ENCODE results near the gene CTNND2.

Gene CTNND2

GRCh38 chr5:11390291-11390767, 513.9 kb downstream of the CTNND2 start:
- no peak for TF ChIP-seq ZNF274 (IDR thresholded peaks at IDR 0.05; ENCODE audit: low read depth, low read length)
- no peak for TF ChIP-seq SUZ12 (IDR thresholded peaks at IDR 0.05; ENCODE audit: extremely low read depth, insufficient read depth, insufficient read length)
- no peak for TF ChIP-seq YY1 (IDR thresholded peaks at IDR 0.05; ENCODE audit: insufficient read depth, insufficient read length)
- Histone ChIP-seq H3K9me3 (ENCODE audit: insufficient read depth, low read length) (no peaks in the 10 kb centered on the region), H3K9ac (ENCODE audit: insufficient read length, low read depth) (no peak overlapping the region), H3K4me1 (ENCODE audit: insufficient read depth, insufficient read length) (no peaks in the 10 kb centered on the region), H3K27me3 (ENCODE audit: insufficient read depth, insufficient read length) (peaks cover 93% of the 10 kb centered on the region), H3K4me3 (ENCODE audit: insufficient read length, low read depth) (no peak overlapping the region), H3K36me3 (ENCODE audit: insufficient read depth, insufficient read length, low read length) (no peaks in the 10 kb centered on the region)
- DNase-seq (ENCODE audit: low read depth, low spot score): no peak

DNA sequence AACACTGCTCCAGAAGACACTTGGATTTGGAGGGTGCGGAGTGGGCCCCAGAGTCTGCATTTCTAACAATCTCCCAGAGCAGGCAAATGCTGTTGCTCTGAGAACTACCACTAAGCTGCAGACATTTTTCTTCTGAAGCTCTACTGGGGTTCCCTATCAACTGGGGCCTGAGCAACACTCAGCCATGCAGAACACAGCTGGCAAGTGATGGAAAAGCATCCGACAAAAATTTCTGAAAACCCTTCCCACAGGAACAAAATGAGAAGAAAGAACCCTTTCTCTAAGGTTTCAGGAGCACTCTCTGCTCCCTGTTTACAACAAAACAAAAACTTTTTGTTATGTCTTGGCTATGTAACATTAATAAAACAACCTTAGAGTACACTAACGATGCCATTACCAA, 516.9 kb downstream of the CTNND2 start:
- TF ChIP-seq SUZ12 (IDR thresholded peaks at IDR 0.05; ENCODE audit: extremely low read depth, insufficient read depth, insufficient read length): no peak
- TF ChIP-seq YY1 (IDR thresholded peaks at IDR 0.05; ENCODE audit: insufficient read depth, insufficient read length): no peak
- no peak for TF ChIP-seq ZNF274 (IDR thresholded peaks at IDR 0.05; ENCODE audit: low read depth, low read length)
- Histone ChIP-seq H3K9me3 (ENCODE audit: insufficient read depth, low read length) (no peaks in the 10 kb centered on the region), H3K4me3 (ENCODE audit: insufficient read length, low read depth) (no peak overlapping the region), H3K36me3 (ENCODE audit: insufficient read depth, insufficient read length, low read length) (no peaks in the 10 kb centered on the region), H3K27me3 (ENCODE audit: insufficient read depth, insufficient read length) (peaks cover 92% of the 10 kb centered on the region), H3K9ac (ENCODE audit: insufficient read length, low read depth) (no peak overlapping the region), H3K4me1 (ENCODE audit: insufficient read depth, insufficient read length) (no peaks in the 10 kb centered on the region)
- no peak for DNase-seq (ENCODE audit: low read depth, low spot score)

GRCh38 chr5:11386398-11386797, 517.8 kb downstream of the CTNND2 start:
- no peak for DNase-seq (ENCODE audit: low read depth, low spot score)
- H3K4me1 ChIP-seq (ENCODE audit: insufficient read depth, insufficient read length): no peaks in the 10 kb centered on the region
- H3K9ac ChIP-seq (ENCODE audit: insufficient read length, low read depth): no peak overlapping the region
- H3K9me3 ChIP-seq (ENCODE audit: insufficient read depth, low read length): no peaks in the 10 kb centered on the region
- TF ChIP-seq YY1 (IDR thresholded peaks at IDR 0.05; ENCODE audit: insufficient read depth, insufficient read length) (no peak), ZNF274 (IDR thresholded peaks at IDR 0.05; ENCODE audit: low read depth, low read length) (no peak), SUZ12 (IDR thresholded peaks at IDR 0.05; ENCODE audit: extremely low read depth, insufficient read depth, insufficient read length) (no peak)
- peaks cover 92% of the 10 kb centered on the region for H3K27me3 ChIP-seq (ENCODE audit: insufficient read depth, insufficient read length)
- no peak overlapping the region for H3K4me3 ChIP-seq (ENCODE audit: insufficient read length, low read depth)
- no peaks in the 10 kb centered on the region for H3K36me3 ChIP-seq (ENCODE audit: insufficient read depth, insufficient read length, low read length)

- no peak overlapping the region for H3K4me3 ChIP-seq (ENCODE audit: insufficient read length, low read depth)
- H3K36me3 ChIP-seq (ENCODE audit: insufficient read depth, insufficient read length, low read length): no peaks in the 10 kb centered on the region
- TF ChIP-seq ZNF274 (IDR thresholded peaks at IDR 0.05; ENCODE audit: low read depth, low read length) (no peak), YY1 (IDR thresholded peaks at IDR 0.05; ENCODE audit: insufficient read depth, insufficient read length) (no peak), SUZ12 (IDR thresholded peaks at IDR 0.05; ENCODE audit: extremely low read depth, insufficient read depth, insufficient read length) (no peak)
- no peak overlapping the region for H3K9ac ChIP-seq (ENCODE audit: insufficient read length, low read depth)
- DNase-seq (ENCODE audit: low read depth, low spot score): peak; percentile 81
- H3K4me1 ChIP-seq (ENCODE audit: insufficient read depth, insufficient read length): no peaks in the 10 kb centered on the region
- peaks cover 92% of the 10 kb centered on the region for H3K27me3 ChIP-seq (ENCODE audit: insufficient read depth, insufficient read length)
- H3K9me3 ChIP-seq (ENCODE audit: insufficient read depth, low read length): no peaks in the 10 kb centered on the region
Measured at GRCh38 chr5:11385901-11386293, 518.3 kb downstream of the CTNND2 start.

- TF ChIP-seq ZNF274 (IDR thresholded peaks at IDR 0.05; ENCODE audit: low read depth, low read length) (no peak), SUZ12 (IDR thresholded peaks at IDR 0.05; ENCODE audit: extremely low read depth, insufficient read depth, insufficient read length) (peak; percentile 28), YY1 (IDR thresholded peaks at IDR 0.05; ENCODE audit: insufficient read depth, insufficient read length) (no peak)
- no peak for DNase-seq (ENCODE audit: low read depth, low spot score)
- no peaks in the 10 kb centered on the region for H3K36me3 ChIP-seq (ENCODE audit: insufficient read depth, insufficient read length, low read length)
- no peaks in the 10 kb centered on the region for H3K4me1 ChIP-seq (ENCODE audit: insufficient read depth, insufficient read length)
- no peaks in the 10 kb centered on the region for H3K9me3 ChIP-seq (ENCODE audit: insufficient read depth, low read length)
- peaks cover 92% of the 10 kb centered on the region for H3K27me3 ChIP-seq (ENCODE audit: insufficient read depth, insufficient read length)
- H3K4me3 ChIP-seq (ENCODE audit: insufficient read length, low read depth): peak overlapping the region; percentile 36
- no peak overlapping the region for H3K9ac ChIP-seq (ENCODE audit: insufficient read length, low read depth)
Measured at GRCh38 chr5:11385251-11385900, 518.9 kb downstream of the CTNND2 start.

GRCh38 chr5:11384441-11385250, 519.6 kb downstream of the CTNND2 start:
- TF ChIP-seq YY1 (IDR thresholded peaks at IDR 0.05; ENCODE audit: insufficient read depth, insufficient read length): no peak
- peak; percentile 33 for TF ChIP-seq SUZ12 (IDR thresholded peaks at IDR 0.05; ENCODE audit: extremely low read depth, insufficient read depth, insufficient read length)
- no peak for TF ChIP-seq ZNF274 (IDR thresholded peaks at IDR 0.05; ENCODE audit: low read depth, low read length)
- H3K9me3 ChIP-seq (ENCODE audit: insufficient read depth, low read length): no peaks in the 10 kb centered on the region
- DNase-seq (ENCODE audit: low read depth, low spot score): no peak
- H3K36me3 ChIP-seq (ENCODE audit: insufficient read depth, insufficient read length, low read length): no peaks in the 10 kb centered on the region
- H3K4me3 ChIP-seq (ENCODE audit: insufficient read length, low read depth): peak overlapping the region; percentile 45
- H3K27me3 ChIP-seq (ENCODE audit: insufficient read depth, insufficient read length): peaks cover 92% of the 10 kb centered on the region
- H3K4me1 ChIP-seq (ENCODE audit: insufficient read depth, insufficient read length): no peaks in the 10 kb centered on the region
- peak overlapping the region; percentile 72 for H3K9ac ChIP-seq (ENCODE audit: insufficient read length, low read depth)

DNA sequence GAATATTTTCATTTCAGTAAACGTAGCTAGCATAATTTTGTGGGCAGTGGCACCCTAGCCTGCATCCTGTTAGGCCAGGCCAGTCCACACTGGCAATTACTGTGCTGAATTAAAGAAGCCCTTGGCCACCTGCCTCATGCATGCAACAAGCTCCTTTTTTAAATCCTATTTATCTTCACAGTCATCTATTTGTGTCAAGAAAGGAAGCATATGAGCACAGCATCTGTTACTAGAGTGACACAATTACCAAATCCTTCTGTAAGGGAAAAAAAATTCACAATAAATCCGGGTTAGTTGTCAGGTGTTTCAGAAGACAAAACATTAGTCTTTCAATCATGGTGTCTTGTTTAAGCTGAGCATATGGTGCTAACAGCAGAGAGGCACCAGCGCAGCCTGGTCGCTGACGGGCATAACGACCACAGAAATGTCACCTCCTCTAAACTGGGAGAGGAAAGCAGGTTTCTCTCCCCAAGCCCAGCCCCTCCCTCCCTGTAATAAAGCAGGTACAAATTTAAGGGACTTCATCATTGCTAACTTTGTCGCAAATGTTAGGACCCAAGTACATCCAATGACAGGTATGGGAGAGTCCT, 520.6 kb downstream of the CTNND2 start:
- no peak for DNase-seq (ENCODE audit: low read depth, low spot score)
- H3K9ac ChIP-seq (ENCODE audit: insufficient read length, low read depth): no peak overlapping the region
- no peak overlapping the region for H3K4me3 ChIP-seq (ENCODE audit: insufficient read length, low read depth)
- TF ChIP-seq SUZ12 (IDR thresholded peaks at IDR 0.05; ENCODE audit: extremely low read depth, insufficient read depth, insufficient read length): no peak
- no peak for TF ChIP-seq YY1 (IDR thresholded peaks at IDR 0.05; ENCODE audit: insufficient read depth, insufficient read length)
- no peak for TF ChIP-seq ZNF274 (IDR thresholded peaks at IDR 0.05; ENCODE audit: low read depth, low read length)
- H3K27me3 ChIP-seq (ENCODE audit: insufficient read depth, insufficient read length): peaks cover 91% of the 10 kb centered on the region
- H3K4me1 ChIP-seq (ENCODE audit: insufficient read depth, insufficient read length): no peaks in the 10 kb centered on the region
- H3K9me3 ChIP-seq (ENCODE audit: insufficient read depth, low read length): no peaks in the 10 kb centered on the region
- no peaks in the 10 kb centered on the region for H3K36me3 ChIP-seq (ENCODE audit: insufficient read depth, insufficient read length, low read length)
